Spleen (tissue), 7 donors: Measurements from ENCODE around the gene HDAC4.

ENCODE experiments used
- POLR2A ChIP-seq, 3 donors: fragments of 450-650 bp; IDR thresholded peaks; one replicate each; pipeline ENCODE4 v1.5.1; 2017; ENCODE audit warnings: antibody characterized with exemption in 3 of 3, mild to moderate bottlenecking in 1 of 3
- POLR2AphosphoS5 ChIP-seq, 3 donors: sonication (generic); formaldehyde crosslinking; IDR thresholded peaks; one replicate each; pipeline ENCODE4 v1.5.1; 2017; ENCODE audit warnings: antibody characterized with exemption in 3 of 3
- TF ChIP-seq, protein P1 (sequence below), 11 experiments: fragments of 200-600 bp in 7 of 11; fragments of 450-650 bp in 4 of 11; sonication (generic) in 4 of 11; IDR thresholded peaks in 8 of 11; conservative IDR thresholded peaks in 3 of 11; 1 replicate in 7 of 11; 2 replicates in 4 of 11; pipeline versions ENCODE4 v1.4.0 to v1.8.0; 2016 to 2021; ENCODE audit warnings: antibody characterized with exemption in 11 of 11, inconsistent platforms in 4 of 11, mild to moderate bottlenecking in 1 of 11
- donor health status: DM: no; HTN: no; CAD: no; lungs with moderate emphysema.
- donor health status: DM: no; HTN: no; CAD: no.
- donor health status: DM: no; HTN: no; CAD: no.

GRCh38 chr2:239424337-239425045 is 23.7 kb upstream of the HDAC4 start:
- TF ChIP-seq, protein P1, sequence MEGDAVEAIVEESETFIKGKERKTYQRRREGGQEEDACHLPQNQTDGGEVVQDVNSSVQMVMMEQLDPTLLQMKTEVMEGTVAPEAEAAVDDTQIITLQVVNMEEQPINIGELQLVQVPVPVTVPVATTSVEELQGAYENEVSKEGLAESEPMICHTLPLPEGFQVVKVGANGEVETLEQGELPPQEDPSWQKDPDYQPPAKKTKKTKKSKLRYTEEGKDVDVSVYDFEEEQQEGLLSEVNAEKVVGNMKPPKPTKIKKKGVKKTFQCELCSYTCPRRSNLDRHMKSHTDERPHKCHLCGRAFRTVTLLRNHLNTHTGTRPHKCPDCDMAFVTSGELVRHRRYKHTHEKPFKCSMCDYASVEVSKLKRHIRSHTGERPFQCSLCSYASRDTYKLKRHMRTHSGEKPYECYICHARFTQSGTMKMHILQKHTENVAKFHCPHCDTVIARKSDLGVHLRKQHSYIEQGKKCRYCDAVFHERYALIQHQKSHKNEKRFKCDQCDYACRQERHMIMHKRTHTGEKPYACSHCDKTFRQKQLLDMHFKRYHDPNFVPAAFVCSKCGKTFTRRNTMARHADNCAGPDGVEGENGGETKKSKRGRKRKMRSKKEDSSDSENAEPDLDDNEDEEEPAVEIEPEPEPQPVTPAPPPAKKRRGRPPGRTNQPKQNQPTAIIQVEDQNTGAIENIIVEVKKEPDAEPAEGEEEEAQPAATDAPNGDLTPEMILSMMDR (IDR thresholded peaks at IDR 0.05 in 8 of 11, conservative IDR thresholded peaks at IDR 0.05 in 3 of 11) = no peak
- TF ChIP-seq POLR2A (IDR thresholded peaks at IDR 0.05) = no peak
- TF ChIP-seq POLR2AphosphoS5 (IDR thresholded peaks at IDR 0.05) = no peak
